ENCODE data around the gene ACOT7.

DNA sequence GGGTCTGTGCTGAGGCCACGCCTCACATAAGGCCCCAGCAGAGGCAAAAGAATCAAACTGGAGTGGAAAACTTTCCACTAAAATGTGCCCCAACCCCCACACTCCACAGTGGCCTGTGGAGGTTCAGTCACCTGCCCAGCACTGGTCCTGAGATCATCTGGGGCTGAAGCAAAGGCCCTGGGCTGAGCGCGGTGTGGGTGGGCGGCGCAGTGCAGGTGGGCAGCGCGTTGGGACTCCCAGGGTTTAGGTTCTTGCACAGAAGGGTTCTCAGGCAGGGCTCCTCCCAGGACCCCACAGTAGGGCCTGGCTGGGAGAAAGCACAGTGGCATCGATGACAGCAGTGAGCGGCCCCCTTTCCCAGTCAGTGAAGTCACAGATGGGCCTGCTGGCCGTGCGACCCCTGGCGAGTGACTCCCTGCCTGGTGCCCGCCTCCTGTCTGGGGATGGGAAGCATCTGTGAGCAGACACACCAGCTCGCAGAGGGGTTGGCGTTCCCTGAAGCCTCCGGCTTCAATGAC is 118.9 kb downstream of the ACOT7 start:
- TF ChIP-seq, protein P1, sequence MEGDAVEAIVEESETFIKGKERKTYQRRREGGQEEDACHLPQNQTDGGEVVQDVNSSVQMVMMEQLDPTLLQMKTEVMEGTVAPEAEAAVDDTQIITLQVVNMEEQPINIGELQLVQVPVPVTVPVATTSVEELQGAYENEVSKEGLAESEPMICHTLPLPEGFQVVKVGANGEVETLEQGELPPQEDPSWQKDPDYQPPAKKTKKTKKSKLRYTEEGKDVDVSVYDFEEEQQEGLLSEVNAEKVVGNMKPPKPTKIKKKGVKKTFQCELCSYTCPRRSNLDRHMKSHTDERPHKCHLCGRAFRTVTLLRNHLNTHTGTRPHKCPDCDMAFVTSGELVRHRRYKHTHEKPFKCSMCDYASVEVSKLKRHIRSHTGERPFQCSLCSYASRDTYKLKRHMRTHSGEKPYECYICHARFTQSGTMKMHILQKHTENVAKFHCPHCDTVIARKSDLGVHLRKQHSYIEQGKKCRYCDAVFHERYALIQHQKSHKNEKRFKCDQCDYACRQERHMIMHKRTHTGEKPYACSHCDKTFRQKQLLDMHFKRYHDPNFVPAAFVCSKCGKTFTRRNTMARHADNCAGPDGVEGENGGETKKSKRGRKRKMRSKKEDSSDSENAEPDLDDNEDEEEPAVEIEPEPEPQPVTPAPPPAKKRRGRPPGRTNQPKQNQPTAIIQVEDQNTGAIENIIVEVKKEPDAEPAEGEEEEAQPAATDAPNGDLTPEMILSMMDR (IDR thresholded peaks at IDR 0.05; ENCODE audit: poor library complexity) = no peak
- no peak for TF ChIP-seq EZH2 (IDR thresholded peaks at IDR 0.05; ENCODE audit: borderline replicate concordance)
